ENCODE results near the gene LRRC32. TPM values are rescaled to one million over a fixed set of nuclear protein-coding genes. Genes with fewer than 3 reads are reported as not detected.

The LRRC32 gene
- polyA plus RNA-seq, 2 of the 4 experiments (the other 2 are of a cell fraction): 0.25 to 0.62 TPM

GRCh38 chr11:76695771-76696170 lies 25.2 kb upstream of the LRRC32 start (continued):
- TF ChIP-seq RCOR1 (IDR thresholded peaks at IDR 0.05; ENCODE audit: low read depth, low read length) (no peak), RFX5 (IDR thresholded peaks at IDR 0.05) (no peak), ATOH8 (CRISPR knock-in tag; IDR thresholded peaks at IDR 0.05; ENCODE audit: low read depth) (no peak), MAFK (IDR thresholded peaks at IDR 0.05; ENCODE audit: partially characterized antibody) (no peak)

- POLR2A ChIA-PET: no interaction called here
- 63% methylated on average over 13 of the region's 13 CpGs for WGBS (ENCODE audit: missing lambda C conversion rate)
- peak overlapping the region in 1 of 2 experiments; percentile 57; a peak in 3 of 6 replicates for H3K27ac ChIP-seq
- no peak overlapping the region for H3K4me3 ChIP-seq
- ATAC-seq (peak in 1 of 2 experiments; percentile 42; a peak in 2 of 6 replicates), DNase-seq (ENCODE audit: low read depth in 1 of 2, low spot score in 1 of 2) (peak in 1 of 2 experiments; percentile 28), FAIRE-seq (no peak)
- TF ChIP-seq BCL3 (IDR thresholded peaks at IDR 0.05) (no peak), HDAC2 (IDR thresholded peaks at IDR 0.05) (no peak), CTCF (IDR thresholded peaks at IDR 0.05) (0 out of 3 replicates have a peak, but pooled peaks have one; percentile 17), RAD21 (conservative IDR thresholded peaks at IDR 0.05 in 1 of 2, IDR thresholded peaks at IDR 0.05 in 1 of 2) (peak in 1 of 2 experiments; percentile 37; a peak in 1 of 5 replicates)
- H3K4me2 ChIP-seq: 0 out of 3 replicates have a peak overlapping the region, but pooled peaks have one; percentile 6
- H3K4me1 ChIP-seq: peaks cover 25% of the 10 kb centered on the region
- H3K9me3 ChIP-seq: no peaks in the 10 kb centered on the region
- CTCF ChIA-PET: interaction anchor here (0.7 to 2.4 kb wide), 3 partner anchors 16 to 1558 kb away, joined by 3 to 10 read pairs (median 3); no protein-coding TSS in a partner anchor
Measured at GRCh38 chr11:76695133-76695532, 24.6 kb upstream of the LRRC32 start.

GRCh38 chr11:76694664-76695063 lies 24.1 kb upstream of the LRRC32 start:
- TF ChIP-seq HDAC2 (IDR thresholded peaks at IDR 0.05) (no peak), EHF (CRISPR knock-in tag; IDR thresholded peaks at IDR 0.05) (no peak), SMC3 (IDR thresholded peaks at IDR 0.05) (no peak), RARB (CRISPR knock-in tag; IDR thresholded peaks at IDR 0.05) (no peak), MAX (IDR thresholded peaks at IDR 0.05) (no peak), NPAS2 (CRISPR knock-in tag; IDR thresholded peaks at IDR 0.05; ENCODE audit: borderline replicate concordance) (no peak), MYC (IDR thresholded peaks at IDR 0.05; ENCODE audit: borderline replicate concordance, low read length) (no peak), TFCP2L1 (CRISPR knock-in tag; IDR thresholded peaks at IDR 0.05) (no peak), RCOR1 (IDR thresholded peaks at IDR 0.05; ENCODE audit: low read depth, low read length) (no peak), RFX5 (IDR thresholded peaks at IDR 0.05) (no peak), MAFK (IDR thresholded peaks at IDR 0.05; ENCODE audit: partially characterized antibody) (no peak), KDM1A (IDR thresholded peaks at IDR 0.05; ENCODE audit: low read depth) (no peak), CHD4 (IDR thresholded peaks at IDR 0.05; ENCODE audit: borderline replicate concordance) (no peak), NR3C1 (IDR thresholded peaks at IDR 0.05) (no peak)
- Histone ChIP-seq H3K9me3 (no peaks in the 10 kb centered on the region), H3K4me3 (no peak overlapping the region), H3K27ac (peak overlapping the region; percentile 38 to 61; a peak in 2 of 6 replicates), H3K4me2 (0 out of 3 replicates have a peak overlapping the region, but pooled peaks have one; percentile 6), H3K4me1 (peaks cover 21% of the 10 kb centered on the region)
- peak in 1 of 2 experiments; percentile 33; a peak in 1 of 6 replicates for ATAC-seq
- CTCF ChIA-PET: interaction anchor here (0.6 to 2.4 kb wide), 8 partner anchors 13 to 1557 kb away, joined by 3 to 10 read pairs (median 4); no protein-coding TSS in a partner anchor
- POLR2A ChIA-PET: no interaction called here
- DNase-seq (ENCODE audit: low read depth in 1 of 2, low spot score in 1 of 2): peak in 1 of 2 experiments; percentile 31
- 40% methylated on average over 7 of the region's 7 CpGs for WGBS (ENCODE audit: missing lambda C conversion rate)
- FAIRE-seq: no peak

All from A549 (cell line).